Uterus (tissue), 2 donors: ENCODE results near the gene CATSPERE.

Experiments
- POLR2A ChIP-seq, 2 donors: fragments of 450-650 bp; IDR thresholded peaks; one replicate each; pipeline ENCODE4 v1.6.1; 2016; ENCODE audit warnings: antibody characterized with exemption in 2 of 2, mild to moderate bottlenecking in 1 of 2, moderate library complexity in 1 of 2
- TF ChIP-seq, protein P1 (sequence below), 4 experiments: fragments of 200-600 bp in 2 of 4; fragments of 450-650 bp in 2 of 4; sonication (generic) in 2 of 4; IDR thresholded peaks; one replicate each; pipeline ENCODE4 v1.5.1; 2016 to 2019; ENCODE audit warnings: antibody characterized with exemption in 4 of 4, mild to moderate bottlenecking in 2 of 4, moderate library complexity in 1 of 4

- TF ChIP-seq, protein P1, sequence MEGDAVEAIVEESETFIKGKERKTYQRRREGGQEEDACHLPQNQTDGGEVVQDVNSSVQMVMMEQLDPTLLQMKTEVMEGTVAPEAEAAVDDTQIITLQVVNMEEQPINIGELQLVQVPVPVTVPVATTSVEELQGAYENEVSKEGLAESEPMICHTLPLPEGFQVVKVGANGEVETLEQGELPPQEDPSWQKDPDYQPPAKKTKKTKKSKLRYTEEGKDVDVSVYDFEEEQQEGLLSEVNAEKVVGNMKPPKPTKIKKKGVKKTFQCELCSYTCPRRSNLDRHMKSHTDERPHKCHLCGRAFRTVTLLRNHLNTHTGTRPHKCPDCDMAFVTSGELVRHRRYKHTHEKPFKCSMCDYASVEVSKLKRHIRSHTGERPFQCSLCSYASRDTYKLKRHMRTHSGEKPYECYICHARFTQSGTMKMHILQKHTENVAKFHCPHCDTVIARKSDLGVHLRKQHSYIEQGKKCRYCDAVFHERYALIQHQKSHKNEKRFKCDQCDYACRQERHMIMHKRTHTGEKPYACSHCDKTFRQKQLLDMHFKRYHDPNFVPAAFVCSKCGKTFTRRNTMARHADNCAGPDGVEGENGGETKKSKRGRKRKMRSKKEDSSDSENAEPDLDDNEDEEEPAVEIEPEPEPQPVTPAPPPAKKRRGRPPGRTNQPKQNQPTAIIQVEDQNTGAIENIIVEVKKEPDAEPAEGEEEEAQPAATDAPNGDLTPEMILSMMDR (IDR thresholded peaks at IDR 0.05) = no peak
- no peak for TF ChIP-seq POLR2A (IDR thresholded peaks at IDR 0.05)
Measured at GRCh38 chr1:244436336-244437085, 24.6 kb upstream of the CATSPERE start.
